Endothelial cell of umbilical vein (primary cell): ENCODE data around the gene TMC6. TPM values are rescaled to one million over a fixed set of nuclear protein-coding genes. Genes with fewer than 3 reads are reported as not detected.

Experiments used
- BruUV-seq: library from RNA; stranded (reverse); fragments of 400-500 nt; replicated peaks from 2 replicates; lab custom pipeline; 2021; lab: Mats Ljungman, UMichigan
- CTCF ChIA-PET: fragments of 300-600, 350-600 bp; sonication (Branson Sonifier 250); formaldehyde crosslinking; loops from one replicate; lab custom pipeline; 2021; ENCODE audit warnings: antibody characterized with exemption, inconsistent platforms; lab: Charles Lee
- POLR2A ChIA-PET: fragments of 300-600, 350-600 bp; sonication (Branson Sonifier 250); formaldehyde crosslinking; loops from one replicate; lab custom pipeline; 2021; ENCODE audit warnings: antibody characterized with exemption, inconsistent platforms; lab: Charles Lee
- DNase-seq: peaks from one replicate; pipeline ENCODE4 v3.0.0-alpha.2; 2011; ENCODE audit warnings: low read depth, low spot score
- FAIRE-seq: peaks from 2 replicates; lab custom pipeline; 2011; peaks lifted over from hg19 to GRCh38; lab: Jason Lieb, UNC
- H2AFZ ChIP-seq: 2 replicates; pipeline ENCODE4 v1.6.0; 2012; ENCODE audit warnings: low read depth, low read length, control low read depth, inconsistent platforms
- H3K27ac ChIP-seq: 2 replicates; pipeline ENCODE4 v1.5.1; 2011; ENCODE audit warnings: low read depth, mild to moderate bottlenecking, control low read depth, low read length, moderate library complexity; ENCODE audit not compliant: insufficient read depth
- H3K27me3 ChIP-seq, 2 experiments: 2 replicates each; pipeline versions ENCODE4 v1.6.0 to v1.6.1; 2011; ENCODE audit warnings: low read length in 2 of 2, mixed read lengths in 1 of 2; ENCODE audit not compliant: control insufficient read depth in 2 of 2, insufficient read depth in 2 of 2
- H3K36me3 ChIP-seq, 2 experiments: 2 replicates in 1 of 2; 3 replicates in 1 of 2; pipeline ENCODE4 v1.5.1; 2011; ENCODE audit warnings: low read length in 2 of 2, mild to moderate bottlenecking in 1 of 2, moderate library complexity in 1 of 2; ENCODE audit not compliant: control insufficient read depth in 2 of 2, insufficient read depth in 2 of 2; ENCODE audit errors: extremely low read depth in 1 of 2
- H3K4me1 ChIP-seq: 3 replicates; pipeline ENCODE4 v1.5.1; 2011; ENCODE audit warnings: mild to moderate bottlenecking, low read length; ENCODE audit not compliant: control insufficient read depth, insufficient read depth; ENCODE audit errors: extremely low read depth
- H3K4me2 ChIP-seq: 2 replicates; pipeline ENCODE4 v1.6.1; 2011; ENCODE audit warnings: low read length, control low read depth, mixed read lengths; ENCODE audit not compliant: insufficient read depth
- H3K4me3 ChIP-seq, 3 experiments: fragments of 200-600 bp in 1 of 3; sonication (generic), shearing (Covaris generic) in 1 of 3; replicated peaks in 1 of 3; 2 replicates each; pipeline ENCODE4 v1.5.1; 2011 to 2016; ENCODE audit warnings: control low read depth in 3 of 3, low read length in 3 of 3, mild to moderate bottlenecking in 2 of 3, inconsistent platforms in 1 of 3, low read depth in 1 of 3, moderate library complexity in 1 of 3; ENCODE audit not compliant: insufficient read depth in 1 of 3
- H3K79me2 ChIP-seq: 2 replicates; pipeline ENCODE4 v1.6.0; 2012; ENCODE audit warnings: low read length, inconsistent platforms; ENCODE audit not compliant: control insufficient read depth, insufficient read depth
- H3K9ac ChIP-seq: replicated peaks from 2 replicates; pipeline ENCODE3; 2011; ENCODE audit warnings: low read length, control low read depth; ENCODE audit not compliant: insufficient read depth; ENCODE audit errors: extremely low read depth
- H3K9me1 ChIP-seq: replicated peaks from 3 replicates; pipeline ENCODE4 v1.6.0; 2011; ENCODE audit warnings: mild to moderate bottlenecking, low read length; ENCODE audit not compliant: control insufficient read depth, insufficient read depth; ENCODE audit errors: extremely low read depth
- H3K9me3 ChIP-seq: replicated peaks from 2 replicates; pipeline ENCODE4 v1.5.1; 2012; ENCODE audit warnings: low read length, inconsistent platforms; ENCODE audit not compliant: control insufficient read depth, insufficient read depth
- H4K20me1 ChIP-seq: replicated peaks from 2 replicates; pipeline ENCODE3; 2011; ENCODE audit warnings: mild to moderate bottlenecking, low read length; ENCODE audit not compliant: control insufficient read depth, insufficient read depth; ENCODE audit errors: extremely low read depth
- EZH2 ChIP-seq: IDR thresholded peaks from 2 replicates; pipeline ENCODE4 v1.6.1; 2012; ENCODE audit warnings: borderline replicate concordance, low read depth, mild to moderate bottlenecking, moderate library complexity, low read length, inconsistent platforms; ENCODE audit not compliant: severe bottlenecking
- FOS ChIP-seq: IDR thresholded peaks from 2 replicates; pipeline ENCODE4 v1.6.1; 2011; ENCODE audit warnings: mild to moderate bottlenecking, low read length, moderate library complexity, borderline replicate concordance; ENCODE audit not compliant: insufficient read depth
- GATA2 ChIP-seq: IDR thresholded peaks from 2 replicates; pipeline ENCODE4 v1.7.0; 2011; ENCODE audit warnings: low read depth, mild to moderate bottlenecking, moderate library complexity, mixed read lengths, low read length; ENCODE audit not compliant: insufficient read length, insufficient read depth
- JUN ChIP-seq: IDR thresholded peaks from 2 replicates; pipeline ENCODE4 v1.6.1; 2011; ENCODE audit warnings: borderline replicate concordance, low read depth; ENCODE audit not compliant: insufficient read length, insufficient read depth
- MAX ChIP-seq: IDR thresholded peaks from 2 replicates; pipeline ENCODE4 v1.6.1; 2011; ENCODE audit not compliant: insufficient read depth, insufficient read length
- MYC ChIP-seq: IDR thresholded peaks from one replicate; pipeline ENCODE4 v1.6.1; 2011; ENCODE audit warnings: mild to moderate bottlenecking, low read depth, low read length
- POLR2A ChIP-seq: IDR thresholded peaks from 2 replicates; pipeline ENCODE4 v1.6.1; 2012; ENCODE audit warnings: low read depth, mild to moderate bottlenecking, control low read depth, low read length
- POLR2AphosphoS5 ChIP-seq: IDR thresholded peaks from 2 replicates; pipeline ENCODE4 v1.6.1; 2012; ENCODE audit warnings: low read depth, mild to moderate bottlenecking, control low read depth, low read length, moderate library complexity; ENCODE audit not compliant: insufficient read depth
- dilution Hi-C: fragments of 300-500 bp; cut with MboI; formaldehyde crosslinking; loops from one replicate; pipeline ENCODE4 v1.15.0; 2019; ENCODE audit warnings: low sequenced_read_pairs; ENCODE audit not compliant: extremely low pct_ligation_motif_present
- intact Hi-C: fragments of 100-400 bp; cut with micrococcal nuclease; formaldehyde crosslinking; loops from one replicate; pipeline ENCODE4 v1.10.0; 2022
- polyA plus RNA-seq, 4 experiments: library from polyadenylated mRNA; depleted of rRNA in 3 of 4; stranded (reverse) in 3 of 4; unstranded in 1 of 4; fragments of >200 nt; gene quantifications; 2 replicates each; pipeline versions ENCODE4 v1.2.1 to v1.2.3, GENCODE V29; 2011 to 2012; ENCODE audit warnings: missing spikeins in 1 of 4
- total RNA-seq: library from RNA; stranded (reverse); gene quantifications from 2 replicates; pipeline ENCODE4 v1.2.3, GENCODE V29; 2021
- TF ChIP-seq, protein P1 (sequence below), 2 donors: IDR thresholded peaks; 1 replicate in 1 of 2; 2 replicates in 1 of 2; pipeline ENCODE4 v1.5.1; 2011; ENCODE audit warnings: low read length in 2 of 2, mild to moderate bottlenecking in 2 of 2, moderate library complexity in 2 of 2, control low read depth in 1 of 2, inconsistent platforms in 1 of 2, low read depth in 1 of 2; ENCODE audit not compliant: insufficient read depth in 1 of 2; ENCODE audit errors: extremely low read depth in 1 of 2

Gene TMC6
- total and polyA plus RNA-seq, 2 donors (not counting 3 experiments of a cell fraction or from before 2014, with no cell fraction given) = 23.2 to 72.4 TPM

- dilution Hi-C loops (no loop called here), intact Hi-C loops (loop anchor here (5.0 kb wide), 1 partner anchor 34 kb away; the partner anchor contains the start of gene TMC8)
- peaks cover 2% of the 10 kb centered on the region for H3K4me1 ChIP-seq
- H3K9me1 ChIP-seq = no peaks in the 10 kb centered on the region
- no peaks in the 10 kb centered on the region for H3K27me3 ChIP-seq
- no peak overlapping the region for H3K9ac ChIP-seq
- no TSS peak for BruUV-seq
- no peak overlapping the region for H2AFZ ChIP-seq
- no peak for FAIRE-seq
- H3K79me2 ChIP-seq = no peaks in the 10 kb centered on the region
- H3K36me3 ChIP-seq = peaks cover 0 to 2% of the 10 kb centered on the region in 2 experiments
- no peaks in the 10 kb centered on the region for H3K9me3 ChIP-seq
- H3K4me3 ChIP-seq = no peak overlapping the region
- no peak overlapping the region for H3K27ac ChIP-seq
- CTCF ChIA-PET = interaction anchor here (2.2 kb wide), 1 partner anchor 82 kb away, joined by 4 read pairs; no protein-coding TSS in a partner anchor
- TF ChIP-seq FOS (no peak), JUN (no peak), GATA2 (no peak), POLR2A (no peak), MYC (no peak), EZH2 (no peak), POLR2AphosphoS5 (no peak), MAX (no peak)
- TF ChIP-seq, protein P1, sequence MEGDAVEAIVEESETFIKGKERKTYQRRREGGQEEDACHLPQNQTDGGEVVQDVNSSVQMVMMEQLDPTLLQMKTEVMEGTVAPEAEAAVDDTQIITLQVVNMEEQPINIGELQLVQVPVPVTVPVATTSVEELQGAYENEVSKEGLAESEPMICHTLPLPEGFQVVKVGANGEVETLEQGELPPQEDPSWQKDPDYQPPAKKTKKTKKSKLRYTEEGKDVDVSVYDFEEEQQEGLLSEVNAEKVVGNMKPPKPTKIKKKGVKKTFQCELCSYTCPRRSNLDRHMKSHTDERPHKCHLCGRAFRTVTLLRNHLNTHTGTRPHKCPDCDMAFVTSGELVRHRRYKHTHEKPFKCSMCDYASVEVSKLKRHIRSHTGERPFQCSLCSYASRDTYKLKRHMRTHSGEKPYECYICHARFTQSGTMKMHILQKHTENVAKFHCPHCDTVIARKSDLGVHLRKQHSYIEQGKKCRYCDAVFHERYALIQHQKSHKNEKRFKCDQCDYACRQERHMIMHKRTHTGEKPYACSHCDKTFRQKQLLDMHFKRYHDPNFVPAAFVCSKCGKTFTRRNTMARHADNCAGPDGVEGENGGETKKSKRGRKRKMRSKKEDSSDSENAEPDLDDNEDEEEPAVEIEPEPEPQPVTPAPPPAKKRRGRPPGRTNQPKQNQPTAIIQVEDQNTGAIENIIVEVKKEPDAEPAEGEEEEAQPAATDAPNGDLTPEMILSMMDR (IDR thresholded peaks at IDR 0.05; ENCODE audit: extremely low read depth in 1 of 2, insufficient read depth in 1 of 2, low read depth in 1 of 2, low read length in 2 of 2) = no peak
- POLR2A ChIA-PET = no interaction called here
- no peaks in the 10 kb centered on the region for H4K20me1 ChIP-seq
- no peak for DNase-seq
- H3K4me2 ChIP-seq = no peak overlapping the region
Measured at GRCh38 chr17:78166416-78166815, 37.9 kb upstream of the TMC6 start.
